NCI-H187 treated with DMSO at 0.1 percent for 48 hours (cell line): ENCODE measurements around the gene MAMLD1.

Experiments used
- DNase-seq: peaks from one replicate; lab custom pipeline; 2025; lab: John Stamatoyannopoulos, UW

The MAMLD1 gene

GRCh38 chrX:150530821-150531220 lies 167.7 kb downstream of the MAMLD1 start:
- DNase-seq = no peak

- DNase-seq = no peak
These were observed 168.3 kb downstream of the MAMLD1 start for GRCh38 chrX:150531467-150531866.

GRCh38 chrX:150533863-150534262 lies 170.7 kb downstream of the MAMLD1 start:
- no peak for DNase-seq

- no peak for DNase-seq
These were observed 173.5 kb downstream of the MAMLD1 start for GRCh38 chrX:150536455-150537116.

- no peak for DNase-seq
These were observed 174.7 kb downstream of the MAMLD1 start for GRCh38 chrX:150537851-150538250.

- no peak for DNase-seq
These were observed 177.8 kb downstream of the MAMLD1 start for GRCh38 chrX:150540965-150541364.

GRCh38 chrX:150542846-150543229 lies 179.7 kb downstream of the MAMLD1 start:
- no peak for DNase-seq

- DNase-seq = no peak
These were observed 180.4 kb downstream of the MAMLD1 start for GRCh38 chrX:150543230-150544155.

GRCh38 chrX:150544222-150544787 lies 181.2 kb downstream of the MAMLD1 start:
- DNase-seq = no peak

- DNase-seq = no peak
These were observed 182.0 kb downstream of the MAMLD1 start for GRCh38 chrX:150544835-150545770.

- DNase-seq = no peak
These were observed 183.6 kb downstream of the MAMLD1 start for GRCh38 chrX:150546711-150547153.

GRCh38 chrX:150547375-150548115 lies 184.4 kb downstream of the MAMLD1 start:
- no peak for DNase-seq

- no peak for DNase-seq
These were observed 185.1 kb downstream of the MAMLD1 start for GRCh38 chrX:150548251-150548650.

- DNase-seq = no peak
These were observed 185.6 kb downstream of the MAMLD1 start for GRCh38 chrX:150548684-150549083.

- no peak for DNase-seq
These were observed 188.8 kb downstream of the MAMLD1 start for GRCh38 chrX:150551963-150552362.

- DNase-seq = no peak
These were observed 195.3 kb downstream of the MAMLD1 start for GRCh38 chrX:150558424-150558823.
